Smooth muscle cell (in vitro differentiated cells): ENCODE data around the gene PREPL. TPM values are rescaled to one million over a fixed set of nuclear protein-coding genes. Genes with fewer than 3 reads are reported as not detected.
"Not testable (repeated sequence)": the region's sequence is repeated elsewhere in the genome, so short reads cannot be mapped to it uniquely, and the experiment has no call there.

Experiments
- DNase-seq: peaks from one replicate; lab custom pipeline; 2025; ENCODE audit not compliant: unreplicated experiment; lab: John Stamatoyannopoulos, UW
- H2AFZ ChIP-seq: fragments of 200-600 bp; sonication (generic); 2 replicates; pipeline ENCODE4 v1.6.0; 2016; ENCODE audit warnings: antibody characterized with exemption, low read depth, mild to moderate bottlenecking
- H3F3A ChIP-seq: fragments of 200-600 bp; sonication (generic); 2 replicates; pipeline ENCODE4 v1.6.0; 2017; ENCODE audit warnings: antibody characterized with exemption, low read depth
- H3K27ac ChIP-seq: fragments of 200-600 bp; sonication (generic); 2 replicates; pipeline ENCODE4 v1.5.1; 2016; ENCODE audit warnings: low read depth, mild to moderate bottlenecking
- H3K27me3 ChIP-seq: fragments of 200-600 bp; sonication (generic); 2 replicates; pipeline ENCODE4 v1.6.1; 2016; ENCODE audit warnings: low read depth, mild to moderate bottlenecking
- H3K36me3 ChIP-seq: fragments of 200-600 bp; sonication (generic); 2 replicates; pipeline ENCODE4 v1.5.1; 2016; ENCODE audit warnings: low read depth
- H3K4me1 ChIP-seq: fragments of 200-600 bp; sonication (generic); 2 replicates; pipeline ENCODE4 v1.5.1; 2016; ENCODE audit warnings: low read depth
- H3K4me2 ChIP-seq: fragments of 200-600 bp; sonication (generic); 2 replicates; pipeline ENCODE4 v1.6.0; 2016; ENCODE audit warnings: mild to moderate bottlenecking
- H3K4me3 ChIP-seq: fragments of 200-600 bp; sonication (generic); 2 replicates; pipeline ENCODE4 v1.5.1; 2016; ENCODE audit warnings: mild to moderate bottlenecking
- H3K79me2 ChIP-seq: fragments of 200-600 bp; sonication (generic); 2 replicates; pipeline ENCODE4 v1.6.0; 2016; ENCODE audit warnings: low read depth, mild to moderate bottlenecking
- H3K9ac ChIP-seq: fragments of 200-600 bp; sonication (generic); 2 replicates; pipeline ENCODE4 v1.6.0; 2016; ENCODE audit warnings: low read depth
- H3K9me3 ChIP-seq: fragments of 200-600 bp; sonication (generic); replicated peaks from 2 replicates; pipeline ENCODE4 v1.5.1; 2016; ENCODE audit warnings: low read depth
- H4K20me1 ChIP-seq: fragments of 200-600 bp; sonication (generic); 2 replicates; pipeline ENCODE4 v1.6.0; 2016; ENCODE audit warnings: low read depth
- WGBS: methylation state at CpG from one replicate; pipeline ENCODE4 v1.1.7; 2016; ENCODE audit warnings: low lambda C conversion rate; 5-methylcytosine and 5-hydroxymethylcytosine counted together
- polyA plus RNA-seq: library from polyadenylated mRNA; unstranded; fragments of >200 nt; fragmentation: Nextera tagmentation; extraction: Ambion mirVana; gene quantifications from 2 replicates; pipeline ENCODE4 v1.2.1, GENCODE V29; 2016
- total RNA-seq: library from RNA; depleted of rRNA; stranded (reverse); fragments of >200 nt; gene quantifications from 2 replicates; pipeline ENCODE4 v1.2.3, GENCODE V29; 2014
- TF ChIP-seq, protein P1 (sequence below): fragments of 200-600 bp; sonication (generic); IDR thresholded peaks from 2 replicates; pipeline ENCODE4 v1.5.1; 2017; ENCODE audit warnings: borderline replicate concordance, mild to moderate bottlenecking, antibody characterized with exemption; ENCODE audit not compliant: insufficient read depth, poor library complexity, severe bottlenecking

Gene PREPL
- total and polyA plus RNA-seq, 2 experiments from 2014 or later, result 16.7 to 43.8 TPM

DNA sequence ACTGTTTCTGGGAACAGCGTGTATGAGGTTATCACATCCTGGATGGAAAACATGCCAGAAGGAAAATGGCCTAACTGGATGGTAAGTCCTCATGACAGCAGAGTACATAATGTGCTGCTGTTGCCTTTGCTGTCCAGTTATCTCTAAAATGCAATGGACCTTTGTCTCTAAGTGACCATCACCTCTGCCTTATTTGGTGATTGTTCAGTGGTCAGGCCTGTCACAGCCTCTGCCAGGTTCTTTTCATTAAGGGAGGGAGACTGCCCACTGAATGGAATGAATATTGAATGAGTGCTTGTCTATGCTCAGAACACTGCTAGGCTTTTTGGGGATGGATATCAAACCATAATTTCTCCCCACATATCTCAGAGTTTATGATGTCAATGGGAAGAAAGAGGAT, 57.0 kb downstream of the PREPL start:
- 100% methylated on average over 1 of the region's 1 CpG for WGBS
- Histone ChIP-seq H4K20me1 (no peaks in the 10 kb centered on the region), H3K9me3 (no peaks in the 10 kb centered on the region), H3K4me1 (no peaks in the 10 kb centered on the region), H3K4me2 (no peak overlapping the region), H3K27ac (no peak overlapping the region), H3K79me2 (no peaks in the 10 kb centered on the region), H3K27me3 (peaks cover 9% of the 10 kb centered on the region), H3F3A (no peaks in the 10 kb centered on the region), H3K4me3 (no peak overlapping the region), H3K9ac (no peak overlapping the region), H3K36me3 (no peaks in the 10 kb centered on the region), H2AFZ (no peak overlapping the region)
- DNase-seq, result no peak
- TF ChIP-seq, protein P1, sequence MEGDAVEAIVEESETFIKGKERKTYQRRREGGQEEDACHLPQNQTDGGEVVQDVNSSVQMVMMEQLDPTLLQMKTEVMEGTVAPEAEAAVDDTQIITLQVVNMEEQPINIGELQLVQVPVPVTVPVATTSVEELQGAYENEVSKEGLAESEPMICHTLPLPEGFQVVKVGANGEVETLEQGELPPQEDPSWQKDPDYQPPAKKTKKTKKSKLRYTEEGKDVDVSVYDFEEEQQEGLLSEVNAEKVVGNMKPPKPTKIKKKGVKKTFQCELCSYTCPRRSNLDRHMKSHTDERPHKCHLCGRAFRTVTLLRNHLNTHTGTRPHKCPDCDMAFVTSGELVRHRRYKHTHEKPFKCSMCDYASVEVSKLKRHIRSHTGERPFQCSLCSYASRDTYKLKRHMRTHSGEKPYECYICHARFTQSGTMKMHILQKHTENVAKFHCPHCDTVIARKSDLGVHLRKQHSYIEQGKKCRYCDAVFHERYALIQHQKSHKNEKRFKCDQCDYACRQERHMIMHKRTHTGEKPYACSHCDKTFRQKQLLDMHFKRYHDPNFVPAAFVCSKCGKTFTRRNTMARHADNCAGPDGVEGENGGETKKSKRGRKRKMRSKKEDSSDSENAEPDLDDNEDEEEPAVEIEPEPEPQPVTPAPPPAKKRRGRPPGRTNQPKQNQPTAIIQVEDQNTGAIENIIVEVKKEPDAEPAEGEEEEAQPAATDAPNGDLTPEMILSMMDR, result no peak

DNA sequence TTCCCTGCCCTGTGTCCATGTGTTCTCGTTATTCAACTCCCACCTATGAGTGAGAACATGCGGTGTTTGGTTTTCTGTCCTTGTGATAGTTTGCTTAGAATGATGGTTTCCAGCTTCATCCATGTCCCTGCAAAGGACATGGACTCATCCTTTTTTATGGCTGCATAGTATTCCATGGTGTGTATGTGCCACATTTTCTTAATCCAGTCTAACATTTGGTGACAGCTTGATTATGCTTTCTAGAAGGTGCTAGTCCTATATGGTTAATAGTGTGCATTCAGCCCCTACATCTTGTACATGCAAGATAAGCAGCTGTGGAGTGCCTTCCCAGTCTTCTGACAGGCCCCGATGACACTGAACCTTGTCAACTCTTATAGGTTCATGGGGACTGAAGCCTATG, 57.5 kb downstream of the PREPL start:
- not testable (repeated sequence) for H2AFZ ChIP-seq, H4K20me1 ChIP-seq, H3K27ac ChIP-seq, H3K9me3 ChIP-seq, H3K9ac ChIP-seq, H3F3A ChIP-seq, H3K4me2 ChIP-seq, H3K79me2 ChIP-seq, H3K4me3 ChIP-seq, DNase-seq, H3K4me1 ChIP-seq, H3K36me3 ChIP-seq, H3K27me3 ChIP-seq
- 98% methylated on average over 3 of the region's 3 CpGs for WGBS

DNA sequence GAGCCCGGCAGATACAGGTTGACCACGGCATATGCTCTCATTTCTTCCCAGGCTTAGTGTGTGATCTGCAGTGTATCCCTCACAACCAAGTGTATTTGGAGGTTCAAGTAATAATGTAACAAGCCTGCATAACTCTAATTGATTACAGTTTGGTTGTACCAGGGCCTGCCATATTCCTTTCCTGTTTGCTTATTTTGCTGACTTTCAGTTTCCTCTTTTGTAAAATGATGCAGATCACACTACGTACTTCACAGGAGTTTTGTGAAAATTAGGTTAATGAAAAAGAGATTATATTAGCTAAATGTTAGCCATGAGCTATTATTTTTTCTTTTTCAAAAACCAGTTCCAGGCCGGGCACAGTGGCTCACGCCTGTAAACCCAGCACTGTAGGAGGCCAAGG, 60.2 kb downstream of the PREPL start:
- Histone ChIP-seq H3K27ac (no peak overlapping the region), H3K79me2 (no peaks in the 10 kb centered on the region), H3F3A (no peaks in the 10 kb centered on the region), H3K4me3 (no peak overlapping the region), H3K9me3 (no peaks in the 10 kb centered on the region), H3K4me2 (no peak overlapping the region), H3K4me1 (no peaks in the 10 kb centered on the region), H4K20me1 (no peaks in the 10 kb centered on the region), H3K9ac (no peak overlapping the region), H3K27me3 (peaks cover 14% of the 10 kb centered on the region), H2AFZ (no peak overlapping the region), H3K36me3 (no peaks in the 10 kb centered on the region)
- no peak for DNase-seq
- WGBS, result over 99% methylated on average over 5 of the region's 5 CpGs
- TF ChIP-seq, protein P1, result no peak

DNA sequence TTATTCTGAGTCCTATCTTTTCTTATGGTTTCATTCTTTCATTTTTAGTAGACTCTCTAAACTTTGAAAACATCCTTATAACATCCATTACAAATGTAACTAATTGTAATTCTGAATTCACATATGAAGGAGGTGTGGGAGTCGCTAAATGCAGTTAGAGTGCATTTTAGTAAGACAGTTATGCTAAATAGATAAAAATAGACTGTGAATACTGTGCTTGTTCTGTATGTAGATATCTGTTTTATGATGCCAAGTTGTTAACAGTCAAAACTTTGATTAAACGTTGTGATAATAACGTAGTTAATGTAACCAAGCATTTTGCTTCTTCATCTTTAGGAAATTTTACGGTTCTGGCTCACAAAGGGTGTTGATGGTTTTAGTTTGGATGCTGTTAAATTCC, 61.7 kb downstream of the PREPL start:
- no peaks in the 10 kb centered on the region for H3F3A ChIP-seq
- no peak overlapping the region for H3K4me2 ChIP-seq
- no peaks in the 10 kb centered on the region for H3K79me2 ChIP-seq
- no peak overlapping the region for H3K4me3 ChIP-seq
- WGBS, result 74% methylated on average over 4 of the region's 4 CpGs
- DNase-seq, result no peak
- H2AFZ ChIP-seq, result no peak overlapping the region
- H3K36me3 ChIP-seq, result no peaks in the 10 kb centered on the region
- H3K9ac ChIP-seq, result no peak overlapping the region
- H3K4me1 ChIP-seq, result no peaks in the 10 kb centered on the region
- H4K20me1 ChIP-seq, result no peaks in the 10 kb centered on the region
- peaks cover 17% of the 10 kb centered on the region for H3K27me3 ChIP-seq
- TF ChIP-seq, protein P1, result no peak
- H3K9me3 ChIP-seq, result no peaks in the 10 kb centered on the region
- H3K27ac ChIP-seq, result no peak overlapping the region
